Endothelial cell of umbilical vein (primary cell): ENCODE data around the gene ZNF282. TPM values are rescaled to one million over a fixed set of nuclear protein-coding genes. Genes with fewer than 3 reads are reported as not detected.

Source experiments
- BruUV-seq: library from RNA; stranded (reverse); fragments of 400-500 nt; replicated peaks from 2 replicates; lab custom pipeline; 2021; lab: Mats Ljungman, UMichigan
- CTCF ChIA-PET: fragments of 300-600, 350-600 bp; sonication (Branson Sonifier 250); formaldehyde crosslinking; loops from one replicate; lab custom pipeline; 2021; ENCODE audit warnings: antibody characterized with exemption, inconsistent platforms; lab: Charles Lee
- POLR2A ChIA-PET: fragments of 300-600, 350-600 bp; sonication (Branson Sonifier 250); formaldehyde crosslinking; loops from one replicate; lab custom pipeline; 2021; ENCODE audit warnings: antibody characterized with exemption, inconsistent platforms; lab: Charles Lee
- DNase-seq: peaks from one replicate; pipeline ENCODE4 v3.0.0-alpha.2; 2011; ENCODE audit warnings: low read depth, low spot score
- FAIRE-seq: peaks from 2 replicates; lab custom pipeline; 2011; peaks lifted over from hg19 to GRCh38; lab: Jason Lieb, UNC
- H2AFZ ChIP-seq: 2 replicates; pipeline ENCODE4 v1.6.0; 2012; ENCODE audit warnings: low read depth, low read length, control low read depth, inconsistent platforms
- H3K27ac ChIP-seq: 2 replicates; pipeline ENCODE4 v1.5.1; 2011; ENCODE audit warnings: low read depth, mild to moderate bottlenecking, control low read depth, low read length, moderate library complexity; ENCODE audit not compliant: insufficient read depth
- H3K27me3 ChIP-seq, 2 experiments: 2 replicates each; pipeline versions ENCODE4 v1.6.0 to v1.6.1; 2011; ENCODE audit warnings: low read length in 2 of 2, mixed read lengths in 1 of 2; ENCODE audit not compliant: control insufficient read depth in 2 of 2, insufficient read depth in 2 of 2
- H3K36me3 ChIP-seq, 2 experiments: 2 replicates in 1 of 2; 3 replicates in 1 of 2; pipeline ENCODE4 v1.5.1; 2011; ENCODE audit warnings: low read length in 2 of 2, mild to moderate bottlenecking in 1 of 2, moderate library complexity in 1 of 2; ENCODE audit not compliant: control insufficient read depth in 2 of 2, insufficient read depth in 2 of 2; ENCODE audit errors: extremely low read depth in 1 of 2
- H3K4me1 ChIP-seq: 3 replicates; pipeline ENCODE4 v1.5.1; 2011; ENCODE audit warnings: mild to moderate bottlenecking, low read length; ENCODE audit not compliant: control insufficient read depth, insufficient read depth; ENCODE audit errors: extremely low read depth
- H3K4me2 ChIP-seq: 2 replicates; pipeline ENCODE4 v1.6.1; 2011; ENCODE audit warnings: low read length, control low read depth, mixed read lengths; ENCODE audit not compliant: insufficient read depth
- H3K4me3 ChIP-seq, 3 experiments: fragments of 200-600 bp in 1 of 3; sonication (generic), shearing (Covaris generic) in 1 of 3; replicated peaks in 1 of 3; 2 replicates each; pipeline ENCODE4 v1.5.1; 2011 to 2016; ENCODE audit warnings: control low read depth in 3 of 3, low read length in 3 of 3, mild to moderate bottlenecking in 2 of 3, inconsistent platforms in 1 of 3, low read depth in 1 of 3, moderate library complexity in 1 of 3; ENCODE audit not compliant: insufficient read depth in 1 of 3
- H3K79me2 ChIP-seq: 2 replicates; pipeline ENCODE4 v1.6.0; 2012; ENCODE audit warnings: low read length, inconsistent platforms; ENCODE audit not compliant: control insufficient read depth, insufficient read depth
- H3K9ac ChIP-seq: replicated peaks from 2 replicates; pipeline ENCODE3; 2011; ENCODE audit warnings: low read length, control low read depth; ENCODE audit not compliant: insufficient read depth; ENCODE audit errors: extremely low read depth
- H3K9me1 ChIP-seq: replicated peaks from 3 replicates; pipeline ENCODE4 v1.6.0; 2011; ENCODE audit warnings: mild to moderate bottlenecking, low read length; ENCODE audit not compliant: control insufficient read depth, insufficient read depth; ENCODE audit errors: extremely low read depth
- H3K9me3 ChIP-seq: replicated peaks from 2 replicates; pipeline ENCODE4 v1.5.1; 2012; ENCODE audit warnings: low read length, inconsistent platforms; ENCODE audit not compliant: control insufficient read depth, insufficient read depth
- H4K20me1 ChIP-seq: replicated peaks from 2 replicates; pipeline ENCODE3; 2011; ENCODE audit warnings: mild to moderate bottlenecking, low read length; ENCODE audit not compliant: control insufficient read depth, insufficient read depth; ENCODE audit errors: extremely low read depth
- EZH2 ChIP-seq: IDR thresholded peaks from 2 replicates; pipeline ENCODE4 v1.6.1; 2012; ENCODE audit warnings: borderline replicate concordance, low read depth, mild to moderate bottlenecking, moderate library complexity, low read length, inconsistent platforms; ENCODE audit not compliant: severe bottlenecking
- FOS ChIP-seq: IDR thresholded peaks from 2 replicates; pipeline ENCODE4 v1.6.1; 2011; ENCODE audit warnings: mild to moderate bottlenecking, low read length, moderate library complexity, borderline replicate concordance; ENCODE audit not compliant: insufficient read depth
- GATA2 ChIP-seq: IDR thresholded peaks from 2 replicates; pipeline ENCODE4 v1.7.0; 2011; ENCODE audit warnings: low read depth, mild to moderate bottlenecking, moderate library complexity, mixed read lengths, low read length; ENCODE audit not compliant: insufficient read length, insufficient read depth
- POLR2A ChIP-seq: IDR thresholded peaks from 2 replicates; pipeline ENCODE4 v1.6.1; 2012; ENCODE audit warnings: low read depth, mild to moderate bottlenecking, control low read depth, low read length
- POLR2AphosphoS5 ChIP-seq: IDR thresholded peaks from 2 replicates; pipeline ENCODE4 v1.6.1; 2012; ENCODE audit warnings: low read depth, mild to moderate bottlenecking, control low read depth, low read length, moderate library complexity; ENCODE audit not compliant: insufficient read depth
- dilution Hi-C: fragments of 300-500 bp; cut with MboI; formaldehyde crosslinking; loops from one replicate; pipeline ENCODE4 v1.15.0; 2019; ENCODE audit warnings: low sequenced_read_pairs; ENCODE audit not compliant: extremely low pct_ligation_motif_present
- intact Hi-C: fragments of 100-400 bp; cut with micrococcal nuclease; formaldehyde crosslinking; loops from one replicate; pipeline ENCODE4 v1.10.0; 2022
- polyA plus RNA-seq, 4 experiments: library from polyadenylated mRNA; depleted of rRNA in 3 of 4; stranded (reverse) in 3 of 4; unstranded in 1 of 4; fragments of >200 nt; gene quantifications; 2 replicates each; pipeline versions ENCODE4 v1.2.1 to v1.2.3, GENCODE V29; 2011 to 2012; ENCODE audit warnings: missing spikeins in 1 of 4
- total RNA-seq: library from RNA; stranded (reverse); gene quantifications from 2 replicates; pipeline ENCODE4 v1.2.3, GENCODE V29; 2021
- TF ChIP-seq, protein P1 (sequence below), 2 donors: IDR thresholded peaks; 1 replicate in 1 of 2; 2 replicates in 1 of 2; pipeline ENCODE4 v1.5.1; 2011; ENCODE audit warnings: low read length in 2 of 2, mild to moderate bottlenecking in 2 of 2, moderate library complexity in 2 of 2, control low read depth in 1 of 2, inconsistent platforms in 1 of 2, low read depth in 1 of 2; ENCODE audit not compliant: insufficient read depth in 1 of 2; ENCODE audit errors: extremely low read depth in 1 of 2
- TF ChIP-seq, protein P2 (sequence below): IDR thresholded peaks from 2 replicates; pipeline ENCODE4 v1.6.1; 2011; ENCODE audit not compliant: insufficient read depth, insufficient read length

The ZNF282 gene
- total and polyA plus RNA-seq, 2 donors (not counting 3 experiments of a cell fraction or from before 2014, with no cell fraction given) = 20.0 to 34.4 TPM

DNA sequence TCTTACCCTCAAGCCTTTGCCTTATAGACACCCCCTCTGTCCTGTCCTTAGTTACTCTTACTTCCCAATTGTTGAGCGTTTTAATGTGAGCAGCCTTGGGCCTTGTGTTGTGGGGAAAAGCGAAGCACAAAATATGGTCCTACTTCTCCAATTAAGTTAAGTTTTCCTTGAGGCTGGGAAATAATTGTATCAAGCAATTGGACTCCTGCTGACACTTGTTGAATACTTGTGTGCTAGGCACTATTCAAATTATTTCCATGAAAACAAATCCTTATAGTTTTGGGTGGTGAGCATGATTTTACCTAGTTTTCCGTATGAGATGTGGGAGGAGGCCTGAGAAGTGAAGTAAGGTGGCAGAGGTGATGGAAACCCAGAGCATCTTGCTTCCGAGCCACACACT, 61.2 kb downstream of the ZNF282 start:
- no peak overlapping the region for H2AFZ ChIP-seq
- H3K4me3 ChIP-seq = no peak overlapping the region
- H4K20me1 ChIP-seq = no peaks in the 10 kb centered on the region
- no peak overlapping the region for H3K27ac ChIP-seq
- no peaks in the 10 kb centered on the region for H3K79me2 ChIP-seq
- ChIA-PET CTCF (no interaction called here), POLR2A (no interaction called here)
- H3K9ac ChIP-seq = no peak overlapping the region
- no peaks in the 10 kb centered on the region for H3K27me3 ChIP-seq
- H3K4me1 ChIP-seq = peaks cover 3% of the 10 kb centered on the region
- no peaks in the 10 kb centered on the region for H3K9me3 ChIP-seq
- DNase-seq = no peak
- no peaks in the 10 kb centered on the region for H3K9me1 ChIP-seq
- H3K4me2 ChIP-seq = no peak overlapping the region
- TF ChIP-seq POLR2A (no peak), EZH2 (no peak), FOS (no peak), POLR2AphosphoS5 (no peak), GATA2 (no peak)
- TF ChIP-seq, protein P1, sequence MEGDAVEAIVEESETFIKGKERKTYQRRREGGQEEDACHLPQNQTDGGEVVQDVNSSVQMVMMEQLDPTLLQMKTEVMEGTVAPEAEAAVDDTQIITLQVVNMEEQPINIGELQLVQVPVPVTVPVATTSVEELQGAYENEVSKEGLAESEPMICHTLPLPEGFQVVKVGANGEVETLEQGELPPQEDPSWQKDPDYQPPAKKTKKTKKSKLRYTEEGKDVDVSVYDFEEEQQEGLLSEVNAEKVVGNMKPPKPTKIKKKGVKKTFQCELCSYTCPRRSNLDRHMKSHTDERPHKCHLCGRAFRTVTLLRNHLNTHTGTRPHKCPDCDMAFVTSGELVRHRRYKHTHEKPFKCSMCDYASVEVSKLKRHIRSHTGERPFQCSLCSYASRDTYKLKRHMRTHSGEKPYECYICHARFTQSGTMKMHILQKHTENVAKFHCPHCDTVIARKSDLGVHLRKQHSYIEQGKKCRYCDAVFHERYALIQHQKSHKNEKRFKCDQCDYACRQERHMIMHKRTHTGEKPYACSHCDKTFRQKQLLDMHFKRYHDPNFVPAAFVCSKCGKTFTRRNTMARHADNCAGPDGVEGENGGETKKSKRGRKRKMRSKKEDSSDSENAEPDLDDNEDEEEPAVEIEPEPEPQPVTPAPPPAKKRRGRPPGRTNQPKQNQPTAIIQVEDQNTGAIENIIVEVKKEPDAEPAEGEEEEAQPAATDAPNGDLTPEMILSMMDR (IDR thresholded peaks at IDR 0.05; ENCODE audit: extremely low read depth in 1 of 2, insufficient read depth in 1 of 2, low read depth in 1 of 2, low read length in 2 of 2) = no peak
- TF ChIP-seq, protein P2, sequence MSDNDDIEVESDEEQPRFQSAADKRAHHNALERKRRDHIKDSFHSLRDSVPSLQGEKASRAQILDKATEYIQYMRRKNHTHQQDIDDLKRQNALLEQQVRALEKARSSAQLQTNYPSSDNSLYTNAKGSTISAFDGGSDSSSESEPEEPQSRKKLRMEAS = no peak
- intact Hi-C loops (no loop called here), dilution Hi-C loops (no loop called here)
- H3K36me3 ChIP-seq = peaks cover 9 to 26% of the 10 kb centered on the region in 2 experiments
- no TSS peak for BruUV-seq
- no peak for FAIRE-seq
